ENCODE results near the gene DENND2C. TPM values are rescaled to one million over a fixed set of nuclear protein-coding genes. Genes with fewer than 3 reads are reported as not detected.

Gene DENND2C
- total RNA-seq, 1 experiment from 2014 or later = 1.1 TPM

- Histone ChIP-seq H3K27me3 (ENCODE audit: control insufficient read depth, insufficient read depth, low read length) (no peaks in the 10 kb centered on the region), H3K4me3 (ENCODE audit: low read depth in 2 of 2, low read length in 2 of 2) (no peak overlapping the region), H3K9me3 (ENCODE audit: control insufficient read depth, insufficient read depth, low read depth, low read length) (no peaks in the 10 kb centered on the region), H3K36me3 (ENCODE audit: control insufficient read depth, insufficient read depth, low read length) (no peaks in the 10 kb centered on the region), H3K4me1 (ENCODE audit: control insufficient read depth, insufficient read depth, low read length) (no peaks in the 10 kb centered on the region), H3K27ac (ENCODE audit: low read length) (no peak overlapping the region)
- in situ Hi-C loops (cut with HindIII; ENCODE audit: low pct_unique_long_range_greater_than_20kb, low sequenced_read_pairs) (no loop called here), intact Hi-C loops (cut with micrococcal nuclease; ENCODE audit: unreplicated experiment) (no loop called here)
- ATAC-seq = no peak
- CTCF ChIA-PET = no interaction called here
- DNase-seq (ENCODE audit: low read depth, low spot score) = no peak
- POLR2A ChIA-PET = interaction anchor here (0.7 kb wide), 1 partner anchor 431 kb away, joined by 5 read pairs; no protein-coding TSS in a partner anchor
- no TSS peak for BruUV-seq (replicated peaks)
- no peak for TF ChIP-seq SIN3A (IDR thresholded peaks at IDR 0.05; ENCODE audit: borderline replicate concordance, insufficient read depth, low read depth, low read length)
- TF ChIP-seq REST (IDR thresholded peaks at IDR 0.05; ENCODE audit: insufficient read depth in 1 of 2, low read depth in 2 of 2, low read length in 1 of 2) = no peak
- TF ChIP-seq CTCF (IDR thresholded peaks at IDR 0.05) = no peak
- TF ChIP-seq POLR2AphosphoS5 (IDR thresholded peaks at IDR 0.05; ENCODE audit: low read depth, low read length) = no peak
- TF ChIP-seq TCF7L2 (IDR thresholded peaks at IDR 0.05; ENCODE audit: low read depth, low read length) = no peak
Measured at GRCh38 chr1:114627107-114627506, 42.7 kb downstream of the DENND2C start.

- intact Hi-C loops (cut with micrococcal nuclease; ENCODE audit: unreplicated experiment) (no loop called here), in situ Hi-C loops (cut with HindIII; ENCODE audit: low pct_unique_long_range_greater_than_20kb, low sequenced_read_pairs) (no loop called here)
- DNase-seq (ENCODE audit: low read depth, low spot score) (no peak), ATAC-seq (no peak)
- no peak for TF ChIP-seq REST (IDR thresholded peaks at IDR 0.05; ENCODE audit: insufficient read depth in 1 of 2, low read depth in 2 of 2, low read length in 1 of 2)
- no peak for TF ChIP-seq POLR2AphosphoS5 (IDR thresholded peaks at IDR 0.05; ENCODE audit: low read depth, low read length)
- no peak for TF ChIP-seq TCF7L2 (IDR thresholded peaks at IDR 0.05; ENCODE audit: low read depth, low read length)
- no peak for TF ChIP-seq CTCF (IDR thresholded peaks at IDR 0.05)
- no peak for TF ChIP-seq SIN3A (IDR thresholded peaks at IDR 0.05; ENCODE audit: borderline replicate concordance, insufficient read depth, low read depth, low read length)
- ChIA-PET POLR2A (no interaction called here), CTCF (no interaction called here)
- Histone ChIP-seq H3K4me3 (ENCODE audit: low read depth in 2 of 2, low read length in 2 of 2) (no peak overlapping the region), H3K27ac (ENCODE audit: low read length) (no peak overlapping the region), H3K27me3 (ENCODE audit: control insufficient read depth, insufficient read depth, low read length) (no peaks in the 10 kb centered on the region), H3K4me1 (ENCODE audit: control insufficient read depth, insufficient read depth, low read length) (no peaks in the 10 kb centered on the region), H3K36me3 (ENCODE audit: control insufficient read depth, insufficient read depth, low read length) (no peaks in the 10 kb centered on the region), H3K9me3 (ENCODE audit: control insufficient read depth, insufficient read depth, low read depth, low read length) (no peaks in the 10 kb centered on the region)
- BruUV-seq (replicated peaks) = no TSS peak
Measured at GRCh38 chr1:114623364-114623763, 46.5 kb downstream of the DENND2C start.
